ENCODE results near the gene TNIK.

TNIK gene

GRCh38 chr3:171416666-171417065 is 43.5 kb downstream of the TNIK start:
- no peak for DNase-seq (ENCODE audit: low spot score)

- DNase-seq (ENCODE audit: low spot score): no peak
Observed at GRCh38 chr3:171416061-171416460, 44.1 kb downstream of the TNIK start.

GRCh38 chr3:171415070-171415469 is 45.1 kb downstream of the TNIK start:
- no peak for DNase-seq (ENCODE audit: low spot score)

GRCh38 chr3:171412473-171412872 is 47.7 kb downstream of the TNIK start:
- DNase-seq (ENCODE audit: low spot score): no peak

- no peak for DNase-seq (ENCODE audit: low spot score)
Observed at GRCh38 chr3:171412054-171412453, 48.2 kb downstream of the TNIK start.

GRCh38 chr3:171410186-171410585 is 50.0 kb downstream of the TNIK start:
- no peak for DNase-seq (ENCODE audit: low spot score)

GRCh38 chr3:171407759-171408158 is 52.4 kb downstream of the TNIK start:
- DNase-seq (ENCODE audit: low spot score): no peak

GRCh38 chr3:171404376-171404967 is 55.7 kb downstream of the TNIK start:
- DNase-seq (ENCODE audit: low spot score): no peak

- DNase-seq (ENCODE audit: low spot score): no peak
Observed at GRCh38 chr3:171402281-171402680, 57.9 kb downstream of the TNIK start.

GRCh38 chr3:171401432-171401831 is 58.8 kb downstream of the TNIK start:
- DNase-seq (ENCODE audit: low spot score): no peak

GRCh38 chr3:171399842-171400241 is 60.4 kb downstream of the TNIK start:
- DNase-seq (ENCODE audit: low spot score): no peak

- DNase-seq (ENCODE audit: low spot score): no peak
Observed at GRCh38 chr3:171398343-171398742, 61.9 kb downstream of the TNIK start.

- no peak for DNase-seq (ENCODE audit: low spot score)
Observed at GRCh38 chr3:171397089-171397488, 63.1 kb downstream of the TNIK start.

GRCh38 chr3:171396048-171396447 is 64.2 kb downstream of the TNIK start:
- DNase-seq (ENCODE audit: low spot score): no peak

GRCh38 chr3:171393032-171393744 is 67.0 kb downstream of the TNIK start:
- DNase-seq (ENCODE audit: low spot score): no peak

GRCh38 chr3:171391432-171391831 is 68.8 kb downstream of the TNIK start:
- DNase-seq (ENCODE audit: low spot score): no peak

GRCh38 chr3:171390051-171390941 is 69.9 kb downstream of the TNIK start:
- DNase-seq (ENCODE audit: low spot score): no peak

GRCh38 chr3:171389491-171389890 is 70.7 kb downstream of the TNIK start:
- DNase-seq (ENCODE audit: low spot score): no peak

GRCh38 chr3:171388527-171388926 is 71.7 kb downstream of the TNIK start:
- no peak for DNase-seq (ENCODE audit: low spot score)

- DNase-seq (ENCODE audit: low spot score): no peak
Observed at GRCh38 chr3:171387062-171387461, 73.1 kb downstream of the TNIK start.

GRCh38 chr3:171385086-171385485 is 75.1 kb downstream of the TNIK start:
- DNase-seq (ENCODE audit: low spot score): no peak

GRCh38 chr3:171384101-171384891 is 75.9 kb downstream of the TNIK start:
- DNase-seq (ENCODE audit: low spot score): no peak
